Aorta (tissue), 5 donors: ENCODE data around the gene PON2. TPM values are rescaled to one million over a fixed set of nuclear protein-coding genes. Genes with fewer than 3 reads are reported as not detected.
A peak's percentile ranks its signal among the peaks of the same experiment; 100 is the strongest.

Experiments used
- ATAC-seq: fragments of 200-7000 bp; cut with Tn5 transposase; one replicate; pipeline ENCODE4 v1.9.1; 2022; ENCODE audit warnings: moderate library complexity; ENCODE audit not compliant: low FRiP score
- DNase-seq, 2 donors: peaks; one replicate each; pipeline ENCODE4 v3.0.0-alpha.2; 2020
- H3K27ac ChIP-seq, 2 donors: one replicate each; pipeline ENCODE4 v1.5.1; 2013; ENCODE audit warnings: low read length in 2 of 2, mild to moderate bottlenecking in 2 of 2, moderate library complexity in 2 of 2, control low read depth in 1 of 2, inconsistent platforms in 1 of 2, low read depth in 1 of 2
- H3K27me3 ChIP-seq, 2 donors: one replicate each; pipeline ENCODE4 v1.6.1; 2013; ENCODE audit warnings: control low read depth in 1 of 2, low read length in 1 of 2, mild to moderate bottlenecking in 1 of 2, moderate library complexity in 1 of 2; ENCODE audit not compliant: insufficient read depth in 2 of 2, control insufficient read depth in 1 of 2
- H3K36me3 ChIP-seq, 2 donors: one replicate each; pipeline ENCODE4 v1.6.1; 2013; ENCODE audit warnings: control low read depth in 1 of 2, low read length in 1 of 2, mild to moderate bottlenecking in 1 of 2; ENCODE audit not compliant: insufficient read depth in 2 of 2, control insufficient read depth in 1 of 2
- H3K4me1 ChIP-seq, 2 donors: one replicate each; pipeline ENCODE4 v1.6.1; 2013; ENCODE audit warnings: low read length in 2 of 2, control low read depth in 1 of 2, mild to moderate bottlenecking in 1 of 2, moderate library complexity in 1 of 2; ENCODE audit not compliant: insufficient read depth in 2 of 2, control insufficient read depth in 1 of 2
- H3K4me3 ChIP-seq, 2 donors: one replicate each; pipeline ENCODE4 v1.5.1; 2013; ENCODE audit warnings: low read length in 2 of 2, control low read depth in 1 of 2, mild to moderate bottlenecking in 1 of 2
- H3K9me3 ChIP-seq: one replicate; pipeline ENCODE4 v1.6.1; 2013; ENCODE audit warnings: mild to moderate bottlenecking, low read length; ENCODE audit not compliant: control insufficient read depth
- WGBS, 2 donors: extraction: QIAGEN DNeasy Blood & Tissue Kit; methylation state at CpG; one replicate each; pipeline ENCODE4 v1.1.7; 2013; 5-methylcytosine and 5-hydroxymethylcytosine counted together
- intact Hi-C, 2 donors: fragments of 100-400 bp; cut with DNase I; formaldehyde crosslinking; loops; one replicate each; pipeline versions ENCODE4 v1.14.2 to v1.15.0; 2022
- long read RNA-seq, 2 donors: library from polyadenylated mRNA; unstranded; transcript quantifications; one replicate each; pipeline ENCODE4 v2.0.0, GENCODE V29; 2020 to 2021
- polyA plus RNA-seq, 2 donors: library from polyadenylated mRNA; stranded (reverse); fragments of 200-250 nt; gene quantifications; one replicate each; pipeline ENCODE4 v1.2.3, GENCODE V29; 2013
- total RNA-seq, 2 donors: library from RNA; stranded (reverse); fragmentation: NEBNext Ultra II Directional; extraction: Animal tissue kit (Norgen Biotek cat#: 25700); gene quantifications; one replicate each; pipeline ENCODE4 v1.2.1, GENCODE V29; 2021
- donor health status: healthy with polysubstance abuse.
- donor health status: Bipolar disorder and iron deficiency.
- donor health status: DM: no; HTN: no; CAD: no.
- donor health status: DM: no; HTN: no; CAD: no.
- donor health status: DM: yes; HTN: yes; CAD: no.

Gene PON2
- total RNA-seq (10 to 100 TPM; 44.3 to 59.4 TPM), polyA plus RNA-seq (10 to 100 TPM; 27.9 to 60.3 TPM)
- long read RNA-seq, donor 1, transcript PON2-202 (9 exons, 1,726 nt), result minor isoform, 14 of 112 reads
- long read RNA-seq, donor 1, transcript PON2-218 (9 exons, 1,653 nt), result major isoform, 81 of 112 reads
- long read RNA-seq, donor 1, partial matches to known transcripts, result 3 of 112 reads
- long read RNA-seq, donor 1, other reads (novel, unspliced or antisense), result 12 of 112 reads
- long read RNA-seq, donor 2, transcript PON2-218 (9 exons, 1,653 nt), result major isoform, 13 of 24 reads
- long read RNA-seq, donor 2, partial matches to known transcripts, result 3 of 24 reads
- long read RNA-seq, donor 2, other reads (novel, unspliced or antisense), result 4 of 24 reads

GRCh38 chr7:95434557-95435421 lies at the start of gene PON2:
Gene PON2, minus strand, starts transcription at chr7:95435028. Its CDS starts 77 bp downstream, at chr7:95434951.
- WGBS, 2 donors, result 0 to 1% methylated on average over 54 to 58 of the region's 58 CpGs

GRCh38 chr7:95482424-95482823 lies 47.6 kb upstream of the PON2 start:
- Histone ChIP-seq H3K9me3 (no peaks in the 10 kb centered on the region), H3K36me3 (no peaks in the 10 kb centered on the region), H3K4me1 (no peaks in the 10 kb centered on the region), H3K4me3 (no peak overlapping the region), H3K27me3 (no peaks in the 10 kb centered on the region), H3K27ac (no peak overlapping the region)
- ATAC-seq (no peak), DNase-seq (no peak)
- WGBS, 2 donors, result 80 to 81% methylated on average over 4 of the region's 4 CpGs
- intact Hi-C loops, result no loop called here

More at GRCh38 chr7:95434557-95435421, at the start of gene PON2:
- H3K4me3 ChIP-seq, result peak within 1 kb of the TSS; percentile 57 to 91
- peak within 1 kb of the TSS; percentile 45 to 77 for H3K27ac ChIP-seq
- H3K27me3 ChIP-seq, result no peaks in the 10 kb centered on the region
- no peaks in the 10 kb centered on the region for H3K36me3 ChIP-seq
- H3K4me1 ChIP-seq, result no peaks in the 10 kb centered on the region
- intact Hi-C loops, result no loop called here
- DNase-seq (peak; percentile 85 to 93), ATAC-seq (peak; percentile 95)
- no peaks in the 10 kb centered on the region for H3K9me3 ChIP-seq

- ATAC-seq (no peak), DNase-seq (no peak)
- Histone ChIP-seq H3K4me3 (no peak overlapping the region), H3K9me3 (no peaks in the 10 kb centered on the region), H3K36me3 (no peaks in the 10 kb centered on the region), H3K27ac (no peak overlapping the region), H3K27me3 (no peaks in the 10 kb centered on the region), H3K4me1 (no peaks in the 10 kb centered on the region)
- 87 to 91% methylated on average over 3 of the region's 3 CpGs for WGBS, 2 donors
- intact Hi-C loops, result no loop called here
These were observed 46.7 kb upstream of the PON2 start for GRCh38 chr7:95481271-95482165.

- Histone ChIP-seq H3K4me3 (no peak overlapping the region), H3K9me3 (no peaks in the 10 kb centered on the region), H3K36me3 (no peaks in the 10 kb centered on the region), H3K4me1 (no peaks in the 10 kb centered on the region), H3K27ac (no peak overlapping the region), H3K27me3 (no peaks in the 10 kb centered on the region)
- DNase-seq (no peak), ATAC-seq (no peak)
- intact Hi-C loops, result loop anchor here in 1 of 2 donors (5.0 kb wide), 1 partner anchor 1028 kb away; no protein-coding TSS in a partner anchor
These were observed 45.3 kb upstream of the PON2 start for GRCh38 chr7:95479992-95480624.

- Histone ChIP-seq H3K27me3 (no peaks in the 10 kb centered on the region), H3K36me3 (no peaks in the 10 kb centered on the region), H3K4me3 (no peak overlapping the region), H3K4me1 (no peaks in the 10 kb centered on the region), H3K27ac (no peak overlapping the region), H3K9me3 (no peaks in the 10 kb centered on the region)
- ATAC-seq (no peak), DNase-seq (no peak)
- intact Hi-C loops, result loop anchor here in 1 of 2 donors (5.0 kb wide), 1 partner anchor 1026 kb away; no protein-coding TSS in a partner anchor
- 47 to 61% methylated on average over 18 of the region's 18 CpGs for WGBS, 2 donors
These were observed 43.6 kb upstream of the PON2 start for GRCh38 chr7:95478272-95479037.

GRCh38 chr7:95476904-95477594 lies 42.2 kb upstream of the PON2 start:
- Histone ChIP-seq H3K27me3 (no peaks in the 10 kb centered on the region), H3K4me3 (no peak overlapping the region), H3K27ac (no peak overlapping the region), H3K4me1 (no peaks in the 10 kb centered on the region), H3K36me3 (no peaks in the 10 kb centered on the region), H3K9me3 (no peaks in the 10 kb centered on the region)
- peak in 1 of 2 donors; percentile 58 for DNase-seq
- WGBS, 2 donors, result 8 to 9% methylated on average over 11 of the region's 11 CpGs
- intact Hi-C loops, result loop anchor here in 1 of 2 donors (5.0 kb wide), 1 partner anchor 1025 kb away; no protein-coding TSS in a partner anchor
- ATAC-seq, result peak; percentile 75

GRCh38 chr7:95476072-95476847 lies 41.4 kb upstream of the PON2 start:
- Histone ChIP-seq H3K27me3 (no peaks in the 10 kb centered on the region), H3K4me1 (no peaks in the 10 kb centered on the region), H3K36me3 (no peaks in the 10 kb centered on the region), H3K27ac (no peak overlapping the region), H3K4me3 (no peak overlapping the region), H3K9me3 (no peaks in the 10 kb centered on the region)
- intact Hi-C loops, result loop anchor here in 1 of 2 donors (5.0 kb wide), 1 partner anchor 1024 kb away; no protein-coding TSS in a partner anchor
- WGBS, 2 donors, result 78 to 82% methylated on average over 9 of the region's 9 CpGs
- DNase-seq, result no peak
- no peak for ATAC-seq
